Urinary bladder (tissue), 4 donors: Measurements from ENCODE around the gene USP48. TPM values are rescaled to one million over a fixed set of nuclear protein-coding genes. Genes with fewer than 3 reads are reported as not detected.
"Not testable (repeated sequence)": the region's sequence is repeated elsewhere in the genome, so short reads cannot be mapped to it uniquely, and the experiment has no call there.

ENCODE experiments used
- DNase-seq: peaks from one replicate; pipeline ENCODE4 v3.0.0-alpha.2; 2015; ENCODE audit errors: extremely low spot score
- H3K27ac ChIP-seq: one replicate; pipeline ENCODE4 v1.5.1; 2013; ENCODE audit warnings: low read depth, mild to moderate bottlenecking, moderate library complexity
- H3K36me3 ChIP-seq: one replicate; pipeline ENCODE4 v1.6.1; 2013; ENCODE audit warnings: mild to moderate bottlenecking, moderate library complexity; ENCODE audit not compliant: insufficient read depth
- H3K4me1 ChIP-seq: one replicate; pipeline ENCODE4 v1.6.1; 2013; ENCODE audit warnings: mild to moderate bottlenecking, moderate library complexity; ENCODE audit not compliant: insufficient read depth
- H3K4me3 ChIP-seq: one replicate; pipeline ENCODE4 v1.5.1; 2013; ENCODE audit warnings: low read depth, low read length
- WGBS: extraction: QIAGEN DNeasy Blood & Tissue Kit; methylation state at CpG from one replicate; pipeline ENCODE4 v1.1.7; 2013; 5-methylcytosine and 5-hydroxymethylcytosine counted together
- polyA plus RNA-seq: library from polyadenylated mRNA; stranded (reverse); fragments of 200-250 nt; gene quantifications from one replicate; pipeline ENCODE4 v1.2.3, GENCODE V29; 2013
- total RNA-seq: library from RNA; depleted of rRNA; stranded (reverse); fragments of >200 nt; gene quantifications from one replicate; pipeline ENCODE4 v1.2.3, GENCODE V29; 2014
- donor health status: healthy with polysubstance abuse.
- donor health status: healthy.

The USP48 gene
- total and polyA plus RNA-seq, 2 donors = 25.1 to 97.1 TPM

DNA sequence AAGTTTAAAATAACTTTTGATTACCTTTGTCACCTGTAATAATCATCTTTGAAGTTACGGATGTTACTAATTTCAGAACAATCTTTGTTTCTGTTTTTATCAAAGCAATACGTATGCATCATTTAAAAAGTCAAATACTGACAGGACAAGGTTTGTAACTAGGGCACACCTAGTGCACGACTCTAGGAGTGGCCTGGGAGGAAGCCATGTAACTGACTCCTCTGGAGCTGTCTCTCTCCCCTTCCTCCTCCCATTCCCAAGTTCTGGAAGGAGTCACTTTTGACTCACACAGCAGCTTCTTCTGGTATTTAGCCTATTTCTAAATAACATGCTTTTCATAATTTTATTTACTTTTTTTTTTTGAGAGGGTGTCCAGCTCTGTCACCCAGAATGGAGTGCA lies 102.0 kb downstream of the USP48 start:
- peaks cover 3% of the 10 kb centered on the region for H3K36me3 ChIP-seq
- DNase-seq = no peak
- no peak overlapping the region for H3K4me3 ChIP-seq
- 66% methylated on average over 3 of the region's 3 CpGs for WGBS
- H3K4me1 ChIP-seq = no peaks in the 10 kb centered on the region
- H3K27ac ChIP-seq = no peak overlapping the region

DNA sequence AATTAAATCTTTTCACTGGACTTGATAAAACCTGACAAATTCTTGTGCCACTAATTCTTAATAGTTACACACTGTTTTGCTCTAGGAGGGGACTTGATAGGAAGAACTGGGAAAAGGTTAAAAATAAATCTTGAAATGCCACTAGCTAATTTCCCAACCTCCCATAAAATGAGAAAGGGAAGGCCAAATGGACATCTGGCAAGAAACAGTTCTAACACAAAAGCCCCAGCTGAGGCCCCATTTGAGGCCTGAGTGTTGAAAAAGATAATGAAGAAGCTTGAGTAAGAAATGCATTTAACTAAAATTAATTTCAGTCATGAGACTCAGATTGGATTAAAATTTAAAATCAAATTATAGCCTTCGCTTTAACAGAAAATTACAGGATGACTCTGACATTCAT lies 102.6 kb downstream of the USP48 start:
- H3K4me3 ChIP-seq = no peak overlapping the region
- no peak for DNase-seq
- 99% methylated on average over 1 of the region's 1 CpG for WGBS
- no peaks in the 10 kb centered on the region for H3K4me1 ChIP-seq
- H3K36me3 ChIP-seq = peaks cover 3% of the 10 kb centered on the region
- no peak overlapping the region for H3K27ac ChIP-seq

DNA sequence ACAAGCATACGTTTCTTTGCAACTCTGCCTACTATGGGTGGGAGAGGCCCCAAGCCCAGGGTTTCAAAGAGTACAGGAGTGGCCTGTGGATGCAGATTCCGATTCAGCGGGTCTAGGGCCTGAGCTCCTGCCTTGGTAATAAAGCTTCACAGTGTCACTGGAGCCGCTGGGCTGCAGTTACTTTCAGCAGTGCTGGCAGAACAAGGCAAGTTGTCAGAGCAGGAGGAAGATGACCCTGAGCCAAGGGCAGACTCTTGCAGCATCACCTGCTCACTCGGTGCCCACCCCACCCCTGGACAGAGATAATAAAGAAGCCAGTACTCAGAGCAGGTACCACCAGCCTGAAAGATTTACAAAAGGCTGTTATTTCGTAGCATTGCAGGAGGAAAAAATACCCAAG lies 105.8 kb downstream of the USP48 start:
- Histone ChIP-seq H3K4me1 (no peaks in the 10 kb centered on the region), H3K27ac (no peak overlapping the region), H3K36me3 (peaks cover 3% of the 10 kb centered on the region), H3K4me3 (no peak overlapping the region)
- DNase-seq = no peak
- WGBS = 86% methylated on average over 6 of the region's 6 CpGs

DNA sequence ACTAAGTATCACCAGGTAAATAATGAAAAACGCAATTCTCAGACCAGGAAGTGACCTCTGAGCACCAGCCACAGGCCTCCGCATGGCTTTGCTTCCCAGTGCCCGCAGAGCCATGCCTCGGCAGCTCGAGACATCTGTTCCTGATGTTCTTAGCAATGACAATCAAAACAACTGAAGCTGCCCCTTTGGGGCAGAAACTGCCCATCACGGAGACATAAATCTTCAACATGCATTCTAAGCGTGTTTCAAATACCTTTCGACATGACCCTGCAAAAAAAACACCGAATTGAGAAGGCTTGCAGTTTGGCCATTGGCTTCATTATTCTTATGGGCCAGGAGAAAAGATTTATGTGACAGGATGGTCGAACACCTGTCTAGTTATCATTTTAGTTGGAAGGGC lies 108.0 kb downstream of the USP48 start:
- WGBS = 74% methylated on average over 10 of the region's 10 CpGs
- H3K27ac ChIP-seq = no peak overlapping the region
- no peak overlapping the region for H3K4me3 ChIP-seq
- DNase-seq = no peak
- H3K36me3 ChIP-seq = peaks cover 3% of the 10 kb centered on the region
- no peaks in the 10 kb centered on the region for H3K4me1 ChIP-seq

DNA sequence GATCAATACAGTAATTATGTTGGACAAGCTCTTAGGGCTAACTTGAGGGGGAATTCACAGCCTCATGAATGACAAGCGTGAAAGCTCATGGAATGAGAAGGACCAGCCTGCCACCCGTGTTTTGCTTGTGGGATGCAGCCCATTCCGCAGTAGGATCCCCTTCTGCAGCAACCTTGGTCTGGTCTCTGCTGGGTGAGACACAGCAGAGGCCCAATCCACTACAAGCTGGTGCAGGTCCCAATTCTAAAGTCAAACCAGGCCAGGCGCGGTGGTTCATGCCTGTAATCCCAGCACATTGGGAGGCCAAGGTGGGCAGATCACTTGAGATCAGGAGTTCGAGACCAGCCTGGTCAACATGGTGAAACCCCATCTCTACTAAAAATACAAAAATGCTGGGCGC lies 109.1 kb downstream of the USP48 start:
- not testable (repeated sequence) for H3K27ac ChIP-seq, H3K4me3 ChIP-seq, H3K36me3 ChIP-seq, DNase-seq, H3K4me1 ChIP-seq
- WGBS = 88% methylated on average over 7 of the region's 7 CpGs

DNA sequence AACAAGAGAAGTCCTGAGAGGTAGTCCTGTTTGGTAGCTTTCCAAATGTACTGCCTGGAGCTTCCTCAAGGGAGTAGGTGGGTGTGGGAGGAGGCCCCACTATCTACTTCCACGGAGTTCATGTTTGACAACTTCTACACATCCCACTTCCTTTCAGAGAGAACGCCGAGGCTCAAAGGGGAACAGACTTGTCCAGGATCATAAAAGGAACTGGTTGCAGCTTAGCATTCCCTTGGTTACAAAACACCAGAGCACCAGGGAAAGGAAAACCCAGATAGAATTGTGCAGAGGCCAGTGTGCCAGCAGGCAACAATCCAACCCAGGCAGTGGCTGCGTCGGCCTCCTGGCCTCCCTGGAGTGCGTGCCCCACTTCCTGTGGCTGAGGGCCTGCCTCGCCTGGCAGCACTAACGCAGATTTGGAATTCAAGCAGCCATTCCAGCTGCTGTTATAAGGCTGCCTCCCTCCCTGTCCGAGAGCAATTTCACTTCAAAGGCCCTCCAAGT lies 109.6 kb downstream of the USP48 start:
- 19% methylated on average over 9 of the region's 9 CpGs for WGBS
- Histone ChIP-seq H3K36me3 (no peaks in the 10 kb centered on the region), H3K4me1 (peaks cover 3% of the 10 kb centered on the region), H3K27ac (no peak overlapping the region), H3K4me3 (no peak overlapping the region)
- no peak for DNase-seq

DNA sequence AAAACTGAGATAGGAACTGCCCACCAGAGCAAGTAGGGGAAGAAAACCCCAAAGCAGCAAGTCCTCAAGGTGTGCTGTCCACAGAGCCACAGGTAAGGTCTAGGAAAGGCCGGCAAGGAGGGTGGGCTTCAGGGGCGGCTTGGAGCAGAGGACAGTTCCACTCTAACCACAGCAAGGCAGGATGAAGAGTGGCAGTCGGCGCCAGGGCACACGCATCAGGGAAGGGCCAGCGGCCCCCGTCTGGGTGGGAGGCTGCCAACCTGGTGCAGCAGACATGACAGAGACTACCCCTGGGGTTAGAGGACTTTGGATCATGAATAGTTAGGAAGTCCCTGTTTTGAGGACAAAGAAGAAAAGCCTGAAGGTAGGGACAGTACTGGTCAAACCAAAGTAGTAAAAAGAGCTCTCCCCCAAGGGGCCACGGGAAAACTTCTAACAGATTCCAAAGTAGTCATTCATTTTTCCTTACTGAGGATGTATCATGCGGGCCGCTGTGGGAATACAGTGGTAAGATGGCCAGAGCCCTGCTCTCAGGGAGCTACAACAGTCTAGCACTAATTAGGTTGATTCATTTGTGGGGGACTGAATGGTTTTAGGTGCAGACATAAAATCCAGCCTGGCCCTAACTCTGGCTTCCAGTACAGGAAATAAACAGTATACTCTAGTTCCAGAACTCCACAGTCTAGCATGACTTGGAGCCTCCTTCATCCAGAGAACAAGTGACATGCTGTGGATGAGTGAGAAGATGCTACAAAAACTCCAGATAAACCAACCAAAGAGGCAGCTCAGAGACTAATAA lies 110.3 kb downstream of the USP48 start:
- H3K27ac ChIP-seq = no peak overlapping the region
- DNase-seq = no peak
- 80% methylated on average over 10 of the region's 10 CpGs for WGBS
- no peak overlapping the region for H3K4me3 ChIP-seq
- no peaks in the 10 kb centered on the region for H3K36me3 ChIP-seq
- H3K4me1 ChIP-seq = peaks cover 3% of the 10 kb centered on the region

DNA sequence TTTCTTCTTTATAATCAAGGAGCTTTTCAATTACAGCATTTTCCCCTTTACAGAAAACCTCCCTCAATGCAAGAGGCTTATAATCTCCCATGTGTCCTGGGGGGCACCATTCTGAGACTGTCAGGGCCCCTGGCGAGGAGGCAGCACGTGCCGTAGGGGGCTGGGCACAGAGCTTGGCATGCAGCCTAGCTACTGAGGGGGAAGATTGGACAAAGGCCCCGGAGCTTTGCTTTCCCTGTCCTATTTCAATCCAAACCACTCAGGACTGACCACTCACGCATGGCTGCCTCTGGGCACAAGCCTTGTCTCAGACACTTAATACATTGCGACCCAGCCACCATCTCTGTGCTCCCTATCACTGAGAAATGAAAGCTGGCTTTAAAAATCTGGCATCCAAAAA lies 111.0 kb downstream of the USP48 start:
- peaks cover 3% of the 10 kb centered on the region for H3K4me1 ChIP-seq
- no peak for DNase-seq
- 26% methylated on average over 6 of the region's 6 CpGs for WGBS
- no peak overlapping the region for H3K4me3 ChIP-seq
- no peaks in the 10 kb centered on the region for H3K36me3 ChIP-seq
- H3K27ac ChIP-seq = no peak overlapping the region

DNA sequence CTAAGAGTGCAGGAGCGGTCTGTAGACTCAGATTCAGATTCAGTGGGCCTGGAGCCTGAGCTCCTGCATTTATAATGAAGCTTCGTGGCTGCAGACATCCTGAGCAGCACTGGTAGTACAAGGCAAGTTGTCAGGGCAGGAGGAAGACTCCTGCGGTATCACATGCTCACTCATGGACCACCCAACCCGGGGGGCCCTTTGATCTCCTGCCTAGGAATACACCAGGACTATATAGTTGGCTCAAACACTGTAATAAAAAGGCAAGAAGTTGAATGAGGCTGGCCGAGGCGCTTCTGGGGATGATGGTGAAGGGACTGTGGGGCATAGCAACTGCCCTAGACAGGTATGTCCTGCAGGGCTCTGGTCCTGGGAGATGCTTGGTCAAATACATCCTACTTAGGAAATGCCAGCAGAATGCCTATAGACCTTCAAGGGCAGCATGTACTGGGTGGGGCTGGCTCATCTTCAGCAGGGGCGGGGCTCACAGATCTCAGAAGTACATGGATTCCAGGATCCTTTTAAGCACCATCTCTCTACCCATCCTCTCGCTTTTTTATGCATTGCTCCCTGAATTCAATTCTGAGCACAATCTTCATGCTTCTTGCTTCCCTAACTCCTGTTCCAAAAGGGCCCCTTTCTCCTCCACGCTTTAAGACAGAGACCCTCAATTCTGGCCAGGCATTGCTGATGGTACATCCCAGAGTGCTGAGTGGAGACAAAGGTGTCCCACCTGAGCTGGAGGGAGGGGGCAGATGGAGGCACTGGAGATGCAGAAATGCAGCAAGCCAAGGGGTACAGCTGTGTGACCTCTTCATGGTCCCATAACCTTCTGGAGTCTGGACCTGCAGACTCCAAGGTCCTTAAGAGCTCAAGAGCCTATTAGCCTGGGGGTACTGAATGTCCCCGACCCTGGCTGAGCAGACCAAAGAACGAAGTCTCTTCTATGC lies 111.7 kb downstream of the USP48 start:
- H3K27ac ChIP-seq = no peak overlapping the region
- no peaks in the 10 kb centered on the region for H3K36me3 ChIP-seq
- no peak for DNase-seq
- WGBS = 55% methylated on average over 11 of the region's 11 CpGs
- no peak overlapping the region for H3K4me3 ChIP-seq
- peaks cover 3% of the 10 kb centered on the region for H3K4me1 ChIP-seq

DNA sequence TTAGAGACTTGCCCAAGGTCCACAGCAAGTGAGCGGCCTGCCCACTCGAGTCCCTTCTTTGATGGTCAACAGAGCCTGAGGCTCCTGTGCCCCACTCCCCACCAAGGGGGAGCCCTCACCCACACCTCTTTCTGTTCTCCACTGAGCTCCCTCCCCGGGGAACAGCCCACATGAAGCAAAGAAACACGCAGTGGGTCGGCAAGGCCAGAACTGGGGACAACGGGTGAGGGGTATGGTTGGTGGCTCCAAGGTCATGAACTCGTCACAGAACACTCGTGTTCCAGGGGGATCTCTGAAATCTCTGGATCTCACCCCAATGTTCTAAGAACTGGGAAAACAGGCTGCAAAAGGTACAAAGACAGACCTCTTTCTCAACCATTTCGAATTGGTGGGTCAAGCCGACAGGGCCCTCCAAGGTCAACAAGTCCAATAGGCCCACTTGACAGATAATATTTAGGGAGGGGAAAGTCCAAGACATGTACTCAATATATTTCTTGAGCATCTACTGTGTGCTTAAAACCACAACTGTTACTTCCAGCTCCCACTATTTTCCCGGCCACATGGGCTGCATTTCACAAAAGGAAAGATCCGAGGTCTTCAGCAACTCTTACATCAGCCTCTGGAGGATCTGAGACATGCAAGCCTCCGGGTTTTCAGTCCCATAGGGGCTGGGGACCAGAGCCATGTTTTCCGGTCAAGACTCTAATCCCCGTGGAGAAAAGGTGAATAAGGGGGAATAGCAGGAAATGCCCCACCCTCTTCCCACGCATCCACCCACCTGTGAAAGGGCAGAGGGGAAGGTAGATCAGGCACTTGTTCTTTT lies 112.7 kb downstream of the USP48 start:
- Histone ChIP-seq H3K36me3 (no peaks in the 10 kb centered on the region), H3K4me1 (peaks cover 3% of the 10 kb centered on the region), H3K27ac (no peak overlapping the region), H3K4me3 (no peak overlapping the region)
- DNase-seq = no peak
- 51% methylated on average over 16 of the region's 16 CpGs for WGBS

DNA sequence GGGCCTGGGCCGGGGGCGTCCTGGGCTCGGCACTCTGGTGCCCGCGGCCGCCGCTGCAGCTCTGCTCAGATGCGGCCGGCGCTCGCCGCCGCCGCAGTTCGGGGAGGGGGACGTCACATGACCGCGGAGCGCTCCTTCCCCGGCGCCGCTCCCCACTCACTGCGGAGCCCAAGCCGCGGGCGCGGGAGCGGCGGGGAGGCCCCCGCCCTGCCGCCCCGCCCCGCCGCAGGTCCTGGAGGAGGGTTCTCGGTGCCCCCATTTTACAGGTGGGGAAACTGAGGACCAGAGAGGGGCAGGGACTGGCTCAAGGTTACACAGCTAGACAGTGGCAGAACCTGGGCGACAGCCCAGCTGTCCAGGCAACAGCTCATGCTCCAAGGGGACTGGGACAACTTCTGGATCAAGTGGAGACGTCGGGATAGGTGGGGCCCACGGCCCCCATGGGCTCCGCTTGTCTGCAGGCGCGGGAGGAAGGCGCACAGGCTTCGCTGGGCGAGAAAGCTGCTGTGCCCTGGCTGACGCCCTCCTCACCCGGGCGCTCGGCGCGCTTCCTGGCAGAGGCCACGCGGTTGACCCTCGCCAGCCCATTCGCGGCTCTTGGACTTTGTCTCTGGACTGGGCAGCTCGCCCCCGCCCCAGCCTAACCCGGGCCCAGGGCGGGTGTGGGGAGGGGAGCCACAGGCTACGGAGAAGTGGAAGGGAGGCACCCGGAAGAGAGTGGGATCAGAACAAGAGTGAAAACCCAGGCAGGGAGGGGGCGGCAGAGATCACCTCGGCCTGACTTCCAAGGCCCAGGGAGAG lies 113.5 kb downstream of the USP48 start, which contains the start of gene RAP1GAP:
TSS of gene RAP1GAP (minus strand) at position 100 of the 801 bp plus-strand sequence. CDS start 49,325 bp downstream, outside the sequence.
- DNase-seq = no peak
- Histone ChIP-seq H3K4me1 (peaks cover 3% of the 10 kb centered on the region), H3K4me3 (peak within 1 kb of the TSS; percentile 36), H3K27ac (no peak within 1 kb of the TSS), H3K36me3 (no peaks in the 10 kb centered on the region)
- WGBS = 1% methylated on average over 64 of the region's 64 CpGs

DNA sequence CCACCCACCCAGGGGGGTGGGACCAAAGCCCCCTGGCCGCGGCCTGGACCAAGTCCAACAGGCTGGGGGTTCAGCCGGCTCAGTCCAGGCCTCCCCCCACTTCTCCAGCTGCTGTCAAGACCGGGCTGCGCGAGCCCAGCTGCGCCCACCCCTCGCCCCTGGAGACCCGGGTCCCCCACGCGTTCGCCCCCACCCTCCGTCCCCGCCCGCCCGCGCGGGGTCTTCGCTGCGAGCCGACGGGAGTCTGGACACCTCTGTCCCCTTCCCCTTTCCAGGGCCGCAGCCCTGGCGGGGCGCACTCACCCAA lies 114.0 kb downstream of the USP48 start:
- DNase-seq = no peak
- Histone ChIP-seq H3K4me1 (peaks cover 3% of the 10 kb centered on the region), H3K4me3 (peak overlapping the region; percentile 36), H3K36me3 (no peaks in the 10 kb centered on the region), H3K27ac (no peak overlapping the region)
- under 1% methylated on average over 25 of the region's 25 CpGs for WGBS
